Ishikawa (cell line): ENCODE data around the gene SLC25A15.

Source experiments
- CEBPB ChIP-seq: IDR thresholded peaks from 2 replicates; pipeline ENCODE4 v1.6.1; 2012
- RAD21 ChIP-seq: IDR thresholded peaks from 2 replicates; pipeline ENCODE4 v1.6.1; 2012; ENCODE audit warnings: low read depth

GRCh38 chr13:40765602-40766001 lies 23.8 kb upstream of the SLC25A15 start:
- TF ChIP-seq RAD21, result no peak
- TF ChIP-seq CEBPB, result no peak
